Right lobe of liver (tissue), 4 donors: ENCODE results near the gene CCBE1.

Source experiments
- POLR2A ChIP-seq: fragments of 450-650 bp; IDR thresholded peaks from one replicate; pipeline ENCODE4 v1.6.1; 2017; ENCODE audit warnings: antibody characterized with exemption, mild to moderate bottlenecking
- TF ChIP-seq, protein P1 (sequence below), 4 donors: fragments of 200-600 bp in 3 of 4; fragments of 450-650 bp in 1 of 4; IDR thresholded peaks; one replicate each; pipeline versions ENCODE4 v1.5.1 to v1.8.0; 2016 to 2022; ENCODE audit warnings: antibody characterized with exemption in 4 of 4, mild to moderate bottlenecking in 2 of 4
- donor health status: DM: no; HTN: no; CAD: no.
- donor health status: DM: no; HTN: no; CAD: no.
- donor health status: DM: no; HTN: yes; CAD: no.

DNA sequence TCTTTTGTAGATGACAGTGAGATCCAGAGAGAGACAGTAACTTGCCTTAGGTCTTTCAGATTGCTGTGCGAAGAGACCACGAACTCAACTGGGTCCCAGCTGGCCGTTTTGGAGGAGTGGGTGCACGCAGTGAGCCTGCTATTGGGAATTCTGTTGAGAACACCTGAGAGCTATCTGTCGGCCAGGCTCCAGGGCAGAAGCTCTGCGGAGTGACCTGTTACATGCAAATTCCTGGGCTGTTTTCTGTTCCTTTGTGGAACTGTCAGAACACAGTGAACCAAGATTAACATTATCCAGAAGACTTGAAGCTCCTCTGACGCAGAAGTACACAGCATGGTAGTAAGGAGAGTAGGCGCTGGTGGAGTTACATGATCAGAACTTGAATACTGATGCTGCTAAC is 238.6 kb downstream of the CCBE1 start:
- TF ChIP-seq, protein P1, sequence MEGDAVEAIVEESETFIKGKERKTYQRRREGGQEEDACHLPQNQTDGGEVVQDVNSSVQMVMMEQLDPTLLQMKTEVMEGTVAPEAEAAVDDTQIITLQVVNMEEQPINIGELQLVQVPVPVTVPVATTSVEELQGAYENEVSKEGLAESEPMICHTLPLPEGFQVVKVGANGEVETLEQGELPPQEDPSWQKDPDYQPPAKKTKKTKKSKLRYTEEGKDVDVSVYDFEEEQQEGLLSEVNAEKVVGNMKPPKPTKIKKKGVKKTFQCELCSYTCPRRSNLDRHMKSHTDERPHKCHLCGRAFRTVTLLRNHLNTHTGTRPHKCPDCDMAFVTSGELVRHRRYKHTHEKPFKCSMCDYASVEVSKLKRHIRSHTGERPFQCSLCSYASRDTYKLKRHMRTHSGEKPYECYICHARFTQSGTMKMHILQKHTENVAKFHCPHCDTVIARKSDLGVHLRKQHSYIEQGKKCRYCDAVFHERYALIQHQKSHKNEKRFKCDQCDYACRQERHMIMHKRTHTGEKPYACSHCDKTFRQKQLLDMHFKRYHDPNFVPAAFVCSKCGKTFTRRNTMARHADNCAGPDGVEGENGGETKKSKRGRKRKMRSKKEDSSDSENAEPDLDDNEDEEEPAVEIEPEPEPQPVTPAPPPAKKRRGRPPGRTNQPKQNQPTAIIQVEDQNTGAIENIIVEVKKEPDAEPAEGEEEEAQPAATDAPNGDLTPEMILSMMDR (IDR thresholded peaks at IDR 0.05): no peak
- no peak for TF ChIP-seq POLR2A
